CD4-positive, alpha-beta memory T cell (primary cell): Measurements from ENCODE around the gene RPA3. TPM values are rescaled to one million over a fixed set of nuclear protein-coding genes. Genes with fewer than 3 reads are reported as not detected.

Source experiments
- CTCF ChIA-PET: fragments of 350-600 bp; sonication (Branson Sonifier 250); formaldehyde crosslinking; loops from one replicate; lab custom pipeline; 2021; ENCODE audit warnings: inconsistent platforms; ENCODE audit not compliant: partially characterized antibody; lab: Charles Lee
- POLR2A ChIA-PET: fragments of 350-600 bp; sonication (Branson Sonifier 250); formaldehyde crosslinking; loops from one replicate; lab custom pipeline; 2021; ENCODE audit not compliant: partially characterized antibody; lab: Charles Lee
- DNase-seq, 5 donors: peaks; one replicate each; pipeline versions ENCODE4 v3.0.0 to v3.0.0-alpha.2; 2020 to 2022; ENCODE audit warnings: mixed read lengths in 1 of 5
- H3K27ac ChIP-seq: one replicate; pipeline ENCODE4 v1.7.0; 2013; ENCODE audit warnings: low read depth, low read length
- H3K27me3 ChIP-seq: 2 replicates; pipeline ENCODE4 v1.7.0; 2013; ENCODE audit warnings: mild to moderate bottlenecking, low read length, moderate library complexity; ENCODE audit not compliant: insufficient read depth
- H3K36me3 ChIP-seq: 2 replicates; pipeline ENCODE4 v1.7.0; 2013; ENCODE audit warnings: mild to moderate bottlenecking, low read length, moderate library complexity; ENCODE audit not compliant: insufficient read depth
- H3K4me1 ChIP-seq: 2 replicates; pipeline ENCODE4 v1.7.0; 2013; ENCODE audit warnings: mild to moderate bottlenecking, low read length, moderate library complexity; ENCODE audit not compliant: insufficient read depth
- H3K4me3 ChIP-seq, 2 donors: one replicate each; pipeline ENCODE4 v1.7.0; 2013; ENCODE audit warnings: low read length in 2 of 2, mild to moderate bottlenecking in 1 of 2
- H3K9me3 ChIP-seq, 2 donors: one replicate each; pipeline ENCODE4 v1.7.0; 2013; ENCODE audit warnings: low read length in 2 of 2, control low read depth in 1 of 2; ENCODE audit not compliant: control insufficient read depth in 1 of 2
- H3K27ac Mint-ChIP-seq, 7 donors: one replicate each; pipeline ENCODE4 v1.8.0; 2020 to 2021; ENCODE audit warnings: mixed read lengths in 7 of 7, mild to moderate bottlenecking in 6 of 7, inconsistent platforms in 3 of 7, moderate library complexity in 3 of 7
- H3K27me3 Mint-ChIP-seq, 2 donors: one replicate each; pipeline ENCODE4 v1.8.0; 2020 to 2021; ENCODE audit warnings: mixed read lengths in 2 of 2
- H3K36me3 Mint-ChIP-seq, 2 donors: one replicate each; pipeline ENCODE4 v1.8.0; 2020 to 2021; ENCODE audit warnings: mixed read lengths in 2 of 2, inconsistent platforms in 1 of 2, mild to moderate bottlenecking in 1 of 2
- H3K4me1 Mint-ChIP-seq, 4 donors: one replicate each; pipeline ENCODE4 v1.8.0; 2020 to 2021; ENCODE audit warnings: mixed read lengths in 4 of 4, mild to moderate bottlenecking in 1 of 4
- H3K4me3 Mint-ChIP-seq, 8 donors: one replicate each; pipeline ENCODE4 v1.8.0; 2020 to 2021; ENCODE audit warnings: mixed read lengths in 8 of 8, mild to moderate bottlenecking in 7 of 8, moderate library complexity in 6 of 8, inconsistent platforms in 3 of 8
- H3K9me3 Mint-ChIP-seq, 8 donors: one replicate each; pipeline ENCODE4 v1.8.0; 2020 to 2021; ENCODE audit warnings: mixed read lengths in 8 of 8, mild to moderate bottlenecking in 5 of 8, inconsistent platforms in 3 of 8, moderate library complexity in 1 of 8
- intact Hi-C: fragments of 100-400 bp; cut with micrococcal nuclease; formaldehyde crosslinking; loops from one replicate; pipeline ENCODE4 v1.15.1; 2023
- polyA plus RNA-seq, 2 donors: library from polyadenylated mRNA; unstranded; fragments of 300-500 nt; fragmentation: Illumina TruSeq; gene quantifications; one replicate each; pipeline ENCODE4 v1.2.3, GENCODE V29; 2021
- total RNA-seq, 2 experiments: library from RNA; stranded (reverse); gene quantifications; one replicate each; pipeline ENCODE4 v1.2.3, GENCODE V29; 2021

The RPA3 gene
- total RNA-seq (10 to 100 TPM; 31.2 to 35.5 TPM), polyA plus RNA-seq (10 to 100 TPM; 91.7 to 96.6 TPM)

- Histone ChIP-seq H3K4me1 (peaks cover 11% of the 10 kb centered on the region), H3K4me3 (no peak within 1 kb of the TSS), H3K27me3 (no peaks in the 10 kb centered on the region), H3K9me3 (no peaks in the 10 kb centered on the region), H3K36me3 (no peaks in the 10 kb centered on the region), H3K27ac (no peak within 1 kb of the TSS)
- Mint-ChIP-seq H3K4me3 (no peak within 1 kb of the TSS), H3K9me3 (peaks cover 0 to 5% (median 0%) of the 10 kb centered on the region in 8 donors), H3K27me3 (no peaks in the 10 kb centered on the region), H3K27ac (peak within 1 kb of the TSS in 1 of 7 donors; percentile 22), H3K36me3 (peaks cover 6 to 28% of the 10 kb centered on the region in 2 donors), H3K4me1 (peaks cover 0 to 8% (median 4%) of the 10 kb centered on the region in 4 donors)
- ChIA-PET CTCF (interaction anchor here (1.8 kb wide), 1 partner anchor 42 kb away, joined by 3 read pairs; no protein-coding TSS in a partner anchor), POLR2A (interaction anchor here (0.9 kb wide), 1 partner anchor 252 kb away, joined by 3 read pairs; no protein-coding TSS in a partner anchor)
- no peak for DNase-seq
- intact Hi-C loops, result no loop called here
Observed at GRCh38 chr7:7718492-7718891, at the start of gene RPA3. Gene RPA3 (minus strand): TSS chr7:7718607. CDS start chr7:7640418, 78,189 bp downstream.

GRCh38 chr7:7766671-7767070 lies 48.3 kb upstream of the RPA3 start:
- H3K4me1 ChIP-seq, result peaks cover 27% of the 10 kb centered on the region
- ChIA-PET CTCF (interaction anchor here (0.7 to 1.3 kb wide), 4 partner anchors 13 to 585 kb away, joined by 3 to 4 read pairs (median 3); no protein-coding TSS in a partner anchor), POLR2A (interaction anchor here (2.0 kb wide), 1 partner anchor 126 kb away, joined by 8 read pairs; the partner anchor contains the start of gene UMAD1)
- DNase-seq, result no peak
- no peaks in the 10 kb centered on the region for H3K36me3 ChIP-seq
- H3K27ac ChIP-seq, result no peak overlapping the region
- Mint-ChIP-seq H3K36me3 (peaks cover 0 to 2% of the 10 kb centered on the region in 2 donors), H3K27me3 (no peaks in the 10 kb centered on the region), H3K4me3 (no peak overlapping the region), H3K4me1 (peaks cover 28 to 42% (median 34%) of the 10 kb centered on the region in 4 donors), H3K9me3 (no peaks in the 10 kb centered on the region), H3K27ac (no peak overlapping the region)
- no peaks in the 10 kb centered on the region for H3K9me3 ChIP-seq
- intact Hi-C loops, result no loop called here
- H3K4me3 ChIP-seq, result no peak overlapping the region
- no peaks in the 10 kb centered on the region for H3K27me3 ChIP-seq

GRCh38 chr7:7765422-7765821 lies 47.0 kb upstream of the RPA3 start:
- Histone ChIP-seq H3K36me3 (no peaks in the 10 kb centered on the region), H3K27me3 (no peaks in the 10 kb centered on the region), H3K4me3 (no peak overlapping the region), H3K9me3 (no peaks in the 10 kb centered on the region), H3K27ac (no peak overlapping the region), H3K4me1 (peaks cover 35% of the 10 kb centered on the region)
- ChIA-PET POLR2A (interaction anchor here (0.5 to 2.5 kb wide), 6 partner anchors 50 to 250 kb away, joined by 3 to 19 read pairs (median 4); partner anchors contain the start of genes GLCCI1 and UMAD1), CTCF (interaction anchor here (0.6 to 3.0 kb wide), 13 partner anchors 8 to 451 kb away, joined by 3 to 17 read pairs (median 5); no protein-coding TSS in a partner anchor)
- DNase-seq, result no peak
- Mint-ChIP-seq H3K4me1 (peaks cover 36 to 42% (median 40%) of the 10 kb centered on the region in 4 donors), H3K4me3 (no peak overlapping the region), H3K9me3 (no peaks in the 10 kb centered on the region), H3K27me3 (no peaks in the 10 kb centered on the region), H3K36me3 (peaks cover 0 to 4% of the 10 kb centered on the region in 2 donors), H3K27ac (peak overlapping the region in 1 of 7 donors; percentile 75)
- intact Hi-C loops, result no loop called here

GRCh38 chr7:7764520-7765396 lies 46.4 kb upstream of the RPA3 start:
- H3K36me3 ChIP-seq, result no peaks in the 10 kb centered on the region
- H3K4me3 ChIP-seq, result no peak overlapping the region
- ChIA-PET POLR2A (interaction anchor here (0.5 to 2.5 kb wide), 9 partner anchors 8 to 291 kb away, joined by 3 to 19 read pairs (median 3); partner anchors contain the start of genes GLCCI1 and UMAD1), CTCF (interaction anchor here (0.6 to 3.0 kb wide), 18 partner anchors 8 to 661 kb away, joined by 3 to 17 read pairs (median 4); no protein-coding TSS in a partner anchor)
- Mint-ChIP-seq H3K4me1 (peaks cover 35 to 40% (median 37%) of the 10 kb centered on the region in 4 donors), H3K4me3 (peak overlapping the region in 5 of 8 donors; percentile 0 to 38 (median 12)), H3K27me3 (no peaks in the 10 kb centered on the region), H3K27ac (peak overlapping the region; percentile 44 to 88 (median 74)), H3K9me3 (no peaks in the 10 kb centered on the region), H3K36me3 (peaks cover 0 to 4% of the 10 kb centered on the region in 2 donors)
- H3K9me3 ChIP-seq, result no peaks in the 10 kb centered on the region
- peak overlapping the region; percentile 29 for H3K27ac ChIP-seq
- intact Hi-C loops, result loop anchor here (5.0 kb wide), 3 partner anchors 273 to 582 kb away; partner anchors contain the start of gene C1GALT1
- DNase-seq, result peak in 4 of 5 donors; percentile 20 to 37 (median 26)
- H3K4me1 ChIP-seq, result peaks cover 35% of the 10 kb centered on the region
- H3K27me3 ChIP-seq, result no peaks in the 10 kb centered on the region

- peak overlapping the region; percentile 81 to 98 (median 92) for H3K4me3 Mint-ChIP-seq
- CTCF ChIA-PET, result interaction anchor here (1.0 to 4.5 kb wide), 6 partner anchors 10 to 659 kb away, joined by 3 to 35 read pairs (median 4); no protein-coding TSS in a partner anchor
- H3K36me3 Mint-ChIP-seq, result peaks cover 0 to 4% of the 10 kb centered on the region in 2 donors
- Histone ChIP-seq H3K4me1 (peaks cover 35% of the 10 kb centered on the region), H3K36me3 (no peaks in the 10 kb centered on the region), H3K27ac (peak overlapping the region; percentile 67), H3K9me3 (no peaks in the 10 kb centered on the region), H3K4me3 (peak overlapping the region; percentile 4 to 75), H3K27me3 (no peaks in the 10 kb centered on the region)
- POLR2A ChIA-PET, result interaction anchor here (1.1 kb wide), 1 partner anchor 364 kb away, joined by 6 read pairs; no protein-coding TSS in a partner anchor
- H3K9me3 Mint-ChIP-seq, result no peaks in the 10 kb centered on the region
- intact Hi-C loops, result loop anchor here (1.0 to 5.0 kb wide), 9 partner anchors 81 to 580 kb away; partner anchors contain the start of genes C1GALT1, GLCCI1 and UMAD1
- peak; percentile 43 to 58 (median 53) for DNase-seq
- H3K4me1 Mint-ChIP-seq, result peaks cover 35 to 40% (median 39%) of the 10 kb centered on the region in 4 donors
- H3K27me3 Mint-ChIP-seq, result no peaks in the 10 kb centered on the region
- peak overlapping the region; percentile 89 to 98 (median 95) for H3K27ac Mint-ChIP-seq
Observed at GRCh38 chr7:7761974-7762779, 43.8 kb upstream of the RPA3 start.

GRCh38 chr7:7761340-7761973 lies 43.0 kb upstream of the RPA3 start:
- Mint-ChIP-seq H3K4me1 (peaks cover 35 to 40% (median 39%) of the 10 kb centered on the region in 4 donors), H3K9me3 (no peaks in the 10 kb centered on the region), H3K36me3 (peaks cover 0 to 4% of the 10 kb centered on the region in 2 donors), H3K27ac (peak overlapping the region; percentile 89 to 98 (median 95)), H3K4me3 (peak overlapping the region; percentile 81 to 98 (median 92)), H3K27me3 (no peaks in the 10 kb centered on the region)
- H3K27ac ChIP-seq, result peak overlapping the region; percentile 67
- intact Hi-C loops, result loop anchor here (1.0 to 5.0 kb wide), 7 partner anchors 121 to 579 kb away; partner anchors contain the start of genes C1GALT1, GLCCI1 and UMAD1
- DNase-seq, result peak in 4 of 5 donors; percentile 46 to 56 (median 49)
- peak overlapping the region; percentile 4 to 75 for H3K4me3 ChIP-seq
- H3K4me1 ChIP-seq, result peaks cover 35% of the 10 kb centered on the region
- no peaks in the 10 kb centered on the region for H3K27me3 ChIP-seq
- H3K36me3 ChIP-seq, result no peaks in the 10 kb centered on the region
- POLR2A ChIA-PET, result interaction anchor here (1.1 to 2.0 kb wide), 3 partner anchors 54 to 364 kb away, joined by 3 to 9 read pairs (median 6); no protein-coding TSS in a partner anchor
- CTCF ChIA-PET, result interaction anchor here (1.0 to 4.5 kb wide), 13 partner anchors 11 to 660 kb away, joined by 3 to 35 read pairs (median 3); no protein-coding TSS in a partner anchor
- H3K9me3 ChIP-seq, result no peaks in the 10 kb centered on the region
